GM21528 (cell line): ENCODE data around the gene SNRNP200.
"Not testable (repeated sequence)": the region's sequence is repeated elsewhere in the genome, so short reads cannot be mapped to it uniquely, and the experiment has no call there.

Experiments
- ATAC-seq: cut with Tn5 transposase; IDR thresholded peaks from one replicate; pipeline ENCODE4 v1.9.1; 2021; ENCODE audit warnings: mild to moderate bottlenecking, moderate library complexity; ENCODE audit not compliant: unreplicated experiment, low FRiP score

SNRNP200 gene

GRCh38 chr2:96325884-96326255 lies 20.5 kb upstream of the SNRNP200 start:
- ATAC-seq, result no peak

GRCh38 chr2:96325041-96325883 lies 19.9 kb upstream of the SNRNP200 start, which contains the start of gene ITPRIPL1:
TSS of gene ITPRIPL1 (plus strand) at chr2:96325317. CDS start at chr2:96325840, 523 bp downstream.
- ATAC-seq, result no peak

DNA sequence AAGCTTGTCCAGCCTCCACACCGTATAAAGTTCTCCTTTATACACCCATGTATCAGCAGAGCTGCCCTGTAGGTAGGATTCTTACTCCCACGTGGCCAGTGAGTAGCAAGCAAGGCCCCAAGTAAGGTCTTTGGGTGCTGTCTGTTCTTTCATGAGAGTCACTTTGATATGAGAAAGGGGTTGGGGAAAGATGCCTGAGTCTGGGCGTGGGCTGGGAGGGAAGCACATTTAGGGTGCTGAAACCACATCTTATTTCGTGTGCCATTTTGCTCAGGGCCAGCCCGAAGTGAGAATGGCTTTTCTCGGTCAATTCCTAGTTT lies 19.3 kb upstream of the SNRNP200 start:
- no peak for ATAC-seq

DNA sequence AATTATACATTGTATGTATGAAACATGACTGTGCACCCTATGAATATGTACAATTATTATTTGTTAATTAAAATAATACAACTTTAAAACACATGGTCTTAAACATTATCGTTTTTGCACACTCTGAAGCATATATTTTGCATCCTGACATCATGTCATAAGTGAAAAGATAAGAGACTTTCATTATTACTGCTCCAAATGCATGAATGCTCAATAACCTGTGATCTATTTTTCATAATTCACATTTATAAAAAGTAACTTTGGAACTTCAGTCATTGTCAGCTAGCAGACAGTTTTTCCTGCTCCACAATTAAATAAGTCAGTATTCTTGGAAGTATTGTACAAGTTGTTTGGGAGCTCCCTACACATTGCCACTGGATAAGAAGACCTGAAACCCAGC lies 18.5 kb upstream of the SNRNP200 start:
- no peak for ATAC-seq

DNA sequence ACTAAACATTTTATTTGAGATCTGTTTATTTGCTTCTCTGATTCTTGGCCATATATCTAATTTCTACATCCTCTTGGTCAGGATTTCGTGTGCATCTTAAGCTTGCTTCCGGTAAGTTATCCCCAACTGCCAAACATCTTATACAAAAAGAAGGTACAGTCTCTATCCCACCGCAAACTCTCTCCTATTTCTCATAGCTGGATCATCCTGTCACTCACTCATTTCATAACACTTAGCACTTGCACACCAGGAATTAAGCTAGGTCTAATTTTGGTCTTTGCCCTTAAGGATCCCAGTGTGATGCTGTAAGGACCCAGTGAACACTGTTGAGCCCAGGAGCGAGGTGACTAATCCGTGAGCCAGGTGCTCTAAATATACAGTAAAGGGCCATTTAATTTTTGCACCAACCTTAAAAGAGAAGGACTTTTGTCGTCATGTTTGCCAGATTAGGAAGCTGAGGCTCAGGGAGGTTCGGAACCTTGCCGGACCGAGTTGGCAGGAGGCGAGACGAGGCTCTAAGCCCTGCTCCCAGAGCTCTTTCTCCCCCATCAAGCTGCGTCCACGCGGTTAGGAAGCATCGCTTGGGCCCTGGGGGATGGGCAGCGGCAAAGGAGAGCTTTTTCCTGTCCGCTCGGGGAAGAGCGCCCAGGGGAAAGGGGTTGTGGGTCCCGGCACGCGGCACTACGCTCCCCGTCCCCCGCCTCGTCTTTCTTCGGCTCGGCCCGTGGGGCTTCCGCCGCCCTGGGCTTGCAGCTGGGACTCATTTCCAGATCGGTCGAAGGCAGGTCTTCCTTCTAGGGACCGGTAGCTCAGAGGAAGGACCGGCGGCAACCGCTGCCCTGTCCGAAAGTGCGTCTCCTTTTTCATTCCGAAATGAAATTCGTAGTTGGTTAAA lies 15.6 kb upstream of the SNRNP200 start:
- ATAC-seq, result peak; percentile 30

GRCh38 chr2:96320326-96320725 lies 15.0 kb upstream of the SNRNP200 start:
- no peak for ATAC-seq

DNA sequence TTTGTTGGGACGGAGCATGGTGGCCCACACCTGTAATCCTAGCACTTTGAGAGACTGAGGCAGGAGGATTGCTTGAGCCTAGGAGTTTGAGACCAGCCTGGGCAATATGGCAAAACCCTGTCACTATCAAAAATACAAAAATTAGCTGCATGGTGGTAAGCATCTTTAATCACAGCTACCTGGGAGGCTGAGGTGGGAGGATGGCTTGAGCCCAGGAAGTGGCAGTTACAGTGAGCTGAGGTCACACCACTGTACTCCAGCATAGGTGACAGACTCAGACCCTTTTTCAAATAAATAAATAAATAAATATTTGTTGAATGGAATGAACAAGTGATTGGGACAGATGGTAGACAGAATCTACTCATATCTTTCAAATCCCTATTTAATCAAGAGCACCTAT lies 14.1 kb upstream of the SNRNP200 start:
- no peak for ATAC-seq

DNA sequence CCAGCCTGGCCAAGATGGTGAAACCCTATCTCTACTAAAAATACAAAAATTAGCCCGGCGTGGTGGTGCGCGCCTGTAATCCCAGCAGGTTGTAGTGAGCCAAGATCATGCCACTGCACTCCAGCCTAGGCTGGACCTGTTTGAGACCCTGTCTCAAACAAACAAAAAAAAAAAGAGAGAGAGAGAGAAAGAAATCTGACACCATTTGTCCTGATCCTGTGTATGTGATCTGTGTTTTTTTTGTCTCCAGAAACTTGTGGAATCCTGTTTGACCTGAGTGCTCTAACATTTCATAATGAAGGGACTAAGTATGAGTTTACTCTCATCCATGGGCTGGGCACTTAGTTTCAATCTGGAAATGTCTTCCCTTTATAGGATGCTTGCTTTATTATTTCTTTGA lies 13.4 kb upstream of the SNRNP200 start:
- no peak for ATAC-seq

GRCh38 chr2:96317584-96317997 lies 12.2 kb upstream of the SNRNP200 start:
- ATAC-seq, result no peak

- ATAC-seq, result no peak
Observed at GRCh38 chr2:96316999-96317398, 11.7 kb upstream of the SNRNP200 start.

DNA sequence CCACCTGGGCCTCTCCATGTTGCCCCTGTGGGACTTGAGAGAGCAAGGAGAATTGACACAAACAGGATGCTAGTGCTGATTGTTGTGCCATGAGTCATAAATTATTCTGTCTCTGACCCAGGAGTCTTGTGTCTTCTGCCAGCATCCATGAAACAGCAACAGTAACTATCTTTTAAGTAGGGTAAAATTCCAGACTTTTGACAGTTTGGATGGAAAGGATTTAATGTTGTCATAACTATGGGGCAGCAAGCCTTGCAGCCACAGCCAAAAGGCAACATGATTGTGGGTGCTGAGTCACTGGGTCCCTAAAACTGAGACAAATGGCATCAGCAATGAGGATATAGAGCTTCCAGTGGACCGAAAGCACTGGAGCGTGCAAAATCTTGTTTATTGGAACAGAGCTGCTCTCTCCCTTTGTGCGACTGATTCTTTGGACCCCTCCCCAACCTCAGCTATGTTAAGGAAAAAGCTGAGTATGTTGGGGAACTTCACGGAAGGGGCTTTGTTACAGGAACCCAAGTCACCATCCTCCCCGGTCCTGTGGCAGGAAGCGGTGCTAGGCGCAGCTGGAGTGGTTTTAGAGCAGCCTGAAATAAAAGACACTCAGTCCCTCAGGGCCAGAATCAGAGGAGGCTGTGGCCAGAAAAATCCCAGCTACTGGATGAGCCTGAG lies 10.2 kb upstream of the SNRNP200 start:
- no peak for ATAC-seq

GRCh38 chr2:96315005-96315399 lies 9.7 kb upstream of the SNRNP200 start:
- no peak for ATAC-seq

DNA sequence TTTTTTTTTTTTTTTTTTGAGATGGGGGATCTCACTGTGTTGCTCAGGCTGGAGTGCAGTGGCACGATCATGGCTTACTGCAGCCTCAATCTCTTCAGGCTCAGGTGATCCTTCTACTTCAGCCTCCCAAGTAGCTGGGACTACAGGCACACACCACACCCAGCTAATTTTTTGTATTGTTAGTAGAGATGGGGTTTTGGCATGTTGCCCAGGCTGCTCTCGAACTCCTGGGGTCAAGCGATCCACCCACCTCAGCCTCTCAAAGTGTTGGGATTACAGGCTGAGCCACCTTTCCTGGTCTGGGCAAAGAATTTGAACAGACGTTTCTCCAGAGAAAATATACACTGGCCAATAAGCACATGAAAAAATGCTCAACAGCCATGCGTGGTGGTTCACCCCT lies 2.9 kb upstream of the SNRNP200 start:
- ATAC-seq, result no peak

DNA sequence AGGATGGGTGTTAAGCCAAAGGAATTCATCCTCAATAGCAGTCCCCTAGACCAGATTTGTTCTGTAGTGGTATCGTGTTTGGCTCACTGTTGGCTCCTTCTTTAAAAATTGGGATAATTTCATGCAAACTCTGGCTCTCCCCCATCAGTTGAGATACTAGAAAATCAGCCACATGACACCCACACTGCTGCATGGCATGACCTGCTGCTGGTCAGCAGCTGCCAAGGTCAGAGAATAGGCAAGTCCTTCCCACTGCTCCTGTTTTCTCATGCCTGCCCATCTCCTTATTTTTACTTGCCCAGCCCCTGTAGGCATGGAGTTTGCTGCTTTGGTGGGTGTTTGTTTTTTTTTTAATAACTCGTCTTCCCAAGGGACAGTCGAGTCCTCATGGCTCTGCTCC lies 1.0 kb upstream of the SNRNP200 start:
- no peak for ATAC-seq

DNA sequence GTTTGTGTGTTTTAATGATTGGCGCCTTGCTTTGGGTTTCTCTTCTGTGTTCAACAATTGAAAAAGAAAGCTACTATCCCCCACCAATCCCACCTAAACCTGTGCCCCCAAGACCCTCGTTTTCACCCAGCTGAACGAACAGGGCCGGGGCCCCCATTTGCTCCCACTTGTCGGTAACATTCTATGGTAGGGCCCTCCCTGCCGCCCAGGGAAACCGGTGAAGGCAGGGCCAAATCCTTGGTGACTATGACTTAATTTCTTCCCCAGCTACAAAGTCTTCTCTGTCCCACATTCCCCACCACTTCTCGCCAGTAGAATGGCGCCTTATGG lies 598 bp upstream of the SNRNP200 start:
- peak; percentile 11 for ATAC-seq

GRCh38 chr2:96304606-96305005 lies 740 bp downstream of the SNRNP200 start:
- ATAC-seq, result no peak

DNA sequence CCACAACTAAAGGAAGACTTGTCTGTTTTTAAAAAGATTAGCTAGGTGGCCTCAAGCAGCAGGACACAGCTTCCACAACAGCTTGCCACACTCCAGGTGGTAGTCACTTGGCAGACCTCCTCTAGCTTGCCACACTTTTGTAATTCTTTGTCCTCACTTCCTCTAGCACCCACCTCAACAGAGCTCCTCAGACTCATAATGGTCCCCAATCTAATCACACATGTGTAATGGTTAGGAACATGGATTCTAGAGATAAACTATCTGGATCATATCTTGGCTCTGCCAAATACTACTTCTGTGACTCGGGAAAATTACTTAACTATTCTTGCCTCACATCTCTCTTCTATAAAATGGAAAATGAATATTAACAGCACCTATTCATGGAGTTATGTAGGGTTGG lies 3.5 kb downstream of the SNRNP200 start:
- ATAC-seq, result no peak

DNA sequence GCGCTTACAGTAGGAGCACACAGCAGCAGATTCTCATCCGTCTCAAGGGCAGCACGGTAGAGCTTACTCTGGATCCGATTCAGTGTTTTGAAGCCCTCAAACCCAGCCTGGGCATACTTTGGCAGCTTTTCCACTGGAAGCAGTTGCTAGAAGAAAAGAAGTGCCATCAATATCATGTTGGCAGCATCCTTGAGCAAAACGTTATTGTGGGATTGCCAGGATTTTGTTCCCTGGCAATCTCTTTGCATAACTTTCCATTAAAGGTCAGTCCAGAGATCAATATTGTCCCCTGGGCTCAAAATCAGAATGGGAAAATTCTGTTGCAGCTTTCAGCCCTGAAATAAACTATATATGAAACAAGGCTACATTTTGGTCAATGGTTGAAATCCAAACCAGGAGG lies 8.4 kb downstream of the SNRNP200 start:
- no peak for ATAC-seq

DNA sequence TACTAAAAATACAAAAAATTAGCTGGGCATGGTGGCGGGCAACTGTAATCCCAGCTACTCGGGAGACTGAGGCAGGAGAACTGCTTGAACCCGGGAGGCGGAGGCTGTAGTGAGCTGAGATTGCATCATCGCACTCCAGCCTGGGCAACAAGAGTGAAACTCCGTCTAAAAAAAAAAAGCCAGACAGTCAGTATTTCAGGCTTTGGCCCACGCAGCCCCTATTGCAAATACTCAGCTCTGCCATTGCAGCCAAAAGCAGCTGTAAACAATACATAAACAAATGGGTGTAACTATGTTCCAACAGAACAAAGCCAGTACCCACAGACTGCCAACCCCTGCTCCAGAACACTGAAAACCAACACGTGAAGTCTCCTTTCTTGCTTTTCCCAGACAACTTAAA lies 11.1 kb downstream of the SNRNP200 start:
- ATAC-seq, result not testable (repeated sequence)

GRCh38 chr2:96291751-96292150 lies 13.6 kb downstream of the SNRNP200 start:
- no peak for ATAC-seq

DNA sequence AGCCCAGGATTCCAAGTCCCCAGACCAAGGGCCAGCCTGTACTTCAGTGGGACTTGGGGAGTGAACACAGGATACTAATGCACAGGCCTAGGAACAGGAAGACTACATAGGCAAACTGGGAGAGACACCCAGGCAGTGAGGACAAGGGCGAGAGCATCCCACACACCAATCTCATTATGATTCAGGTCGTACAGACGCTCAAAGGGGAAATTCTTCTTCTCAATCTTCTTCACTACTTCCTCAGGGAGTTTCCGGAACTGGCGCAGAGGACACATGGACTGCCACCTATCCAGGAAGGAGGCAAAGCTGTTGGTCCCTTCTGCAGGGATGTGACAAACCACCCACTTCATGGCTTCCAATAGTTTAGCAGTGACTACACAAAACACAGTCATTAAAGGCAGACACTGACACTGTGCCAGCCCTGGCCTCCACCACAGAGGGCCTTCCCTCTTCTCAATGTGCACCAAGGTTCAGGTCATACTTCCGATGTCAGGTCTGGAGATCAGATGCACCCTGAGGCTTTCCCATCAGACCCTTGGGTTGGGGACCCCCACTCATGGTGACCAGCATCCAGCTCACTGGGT lies 18.0 kb downstream of the SNRNP200 start:
- ATAC-seq, result no peak
